22Rv1 (cell line): ENCODE measurements around the gene EXOG.

ENCODE experiments used
- H3K27ac ChIP-seq: fragments of 450-650 bp; 2 replicates; pipeline ENCODE4 v1.5.1; 2017
- CTCF ChIP-seq: fragments of 450-650 bp; IDR thresholded peaks from 2 replicates; pipeline ENCODE4 v1.5.1; 2017; ENCODE audit warnings: mild to moderate bottlenecking
- ZFX ChIP-seq: fragments of 450-650 bp; IDR thresholded peaks from 2 replicates; pipeline ENCODE4 v1.6.1; 2017; ENCODE audit warnings: antibody characterized with exemption, borderline replicate concordance

Gene EXOG

DNA sequence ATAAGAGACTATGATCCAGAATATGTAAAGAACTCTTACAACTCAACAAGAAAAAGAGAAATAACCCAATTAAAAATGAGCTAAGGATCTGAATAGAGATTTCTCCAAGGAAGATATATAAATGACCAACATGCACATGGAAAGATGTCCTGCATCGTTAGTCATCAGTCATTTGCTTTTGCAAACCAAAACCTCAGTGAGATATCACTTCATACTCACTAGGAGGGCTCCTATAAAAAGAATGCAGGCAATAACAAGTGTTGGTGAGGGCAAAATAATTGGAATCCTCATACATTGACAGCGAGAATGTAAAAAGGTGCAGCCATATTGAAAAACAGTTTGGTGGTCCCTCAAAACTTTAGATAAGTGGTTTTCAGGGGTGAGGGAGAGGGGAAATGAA lies 56.9 kb downstream of the EXOG start:
- TF ChIP-seq ZFX, result no peak
- no peak for TF ChIP-seq CTCF
- H3K27ac ChIP-seq, result no peak overlapping the region

DNA sequence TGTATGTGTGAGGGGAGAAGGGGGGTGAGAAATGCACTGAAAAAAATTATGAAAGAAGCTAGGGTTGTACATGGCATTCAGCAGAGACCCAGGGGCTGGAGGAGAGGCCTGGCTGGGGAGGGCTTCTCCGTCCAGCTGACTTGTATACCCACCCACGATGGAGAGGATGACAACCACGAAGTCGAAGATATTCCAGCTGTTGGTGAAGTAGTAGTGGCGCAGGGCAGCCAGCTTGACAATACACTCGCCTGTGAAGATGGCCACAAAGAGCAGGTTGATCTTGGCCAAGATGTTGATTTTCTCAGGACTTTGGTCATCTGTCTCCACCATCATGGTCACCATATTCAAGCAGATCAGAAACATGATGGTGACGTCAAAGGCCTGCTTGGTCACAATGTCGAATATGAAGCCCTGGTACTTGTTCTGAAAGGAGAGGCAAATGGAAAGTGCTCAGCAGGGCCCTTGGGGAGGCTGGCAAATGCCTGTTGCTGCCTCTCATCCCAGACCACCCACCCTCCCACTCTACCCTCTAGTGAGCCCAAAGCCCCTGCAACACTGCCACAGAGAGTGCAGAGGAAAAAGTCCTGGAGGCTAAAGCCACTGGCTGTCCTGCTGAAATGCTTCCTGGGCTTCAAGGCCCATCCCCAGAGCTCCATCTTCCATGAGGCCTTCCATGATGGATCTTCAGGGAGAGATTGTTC lies 58.1 kb downstream of the EXOG start:
- H3K27ac ChIP-seq, result no peak overlapping the region
- TF ChIP-seq CTCF, result no peak
- no peak for TF ChIP-seq ZFX

- H3K27ac ChIP-seq, result no peak overlapping the region
- TF ChIP-seq CTCF (no peak), ZFX (no peak)
Observed at GRCh38 chr3:38555149-38555840, 59.2 kb downstream of the EXOG start.

DNA sequence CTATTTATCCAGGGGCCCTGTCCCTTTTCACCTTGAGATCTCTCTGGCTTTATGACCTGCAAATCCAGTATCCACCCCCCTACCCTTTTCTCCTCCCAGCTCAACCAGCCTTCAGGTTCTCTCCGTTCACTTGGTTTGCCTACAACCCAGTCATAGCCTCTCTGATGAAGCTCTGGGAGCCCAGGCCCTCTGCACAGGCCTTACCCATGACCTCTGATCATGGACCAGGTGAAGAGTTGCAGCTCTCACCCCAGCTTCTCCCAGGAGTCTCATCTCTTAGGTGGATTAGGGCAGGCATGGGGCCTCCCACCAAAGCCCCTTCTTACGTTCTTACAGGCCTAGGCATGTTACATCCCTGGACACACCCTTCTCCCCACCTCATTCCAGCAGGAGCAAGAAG lies 59.8 kb downstream of the EXOG start:
- no peak overlapping the region for H3K27ac ChIP-seq
- TF ChIP-seq ZFX (no peak), CTCF (no peak)

- no peak overlapping the region for H3K27ac ChIP-seq
- TF ChIP-seq CTCF (no peak), ZFX (no peak)
Observed at GRCh38 chr3:38556640-38557358, 60.7 kb downstream of the EXOG start.

DNA sequence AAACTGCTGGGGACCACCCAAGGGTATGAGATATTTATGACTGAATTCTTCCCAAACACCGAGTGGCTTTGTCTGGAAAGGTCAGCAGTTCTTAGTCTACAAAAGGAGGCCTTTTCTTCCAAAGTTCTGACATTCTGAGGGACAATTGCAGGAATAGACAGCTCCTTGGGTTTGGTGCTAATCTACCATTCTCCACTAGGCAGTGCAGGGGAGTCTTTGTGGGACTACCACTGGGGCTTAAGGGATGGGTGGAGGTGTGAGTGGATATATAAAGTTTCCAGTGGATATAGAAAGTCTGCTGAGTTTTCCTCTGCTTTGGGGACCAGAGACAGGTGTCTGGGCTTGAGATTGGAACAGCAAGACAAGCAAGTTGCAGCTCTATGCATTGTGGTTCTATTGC lies 62.7 kb downstream of the EXOG start:
- TF ChIP-seq ZFX, result no peak
- TF ChIP-seq CTCF, result no peak

GRCh38 chr3:38560284-38560683 lies 64.1 kb downstream of the EXOG start:
- H3K27ac ChIP-seq, result no peak overlapping the region
- TF ChIP-seq ZFX (no peak), CTCF (no peak)

More for the DNA sequence above, 62.7 kb downstream of the EXOG start:
- no peak overlapping the region for H3K27ac ChIP-seq
